ENCODE data around the gene SLCO1A2.

SLCO1A2 gene

GRCh38 chr12:21324551-21324950 lies 10.2 kb downstream of the SLCO1A2 start:
- no peak for DNase-seq

- DNase-seq = no peak
These were observed 11.0 kb downstream of the SLCO1A2 start for GRCh38 chr12:21323736-21324135.

DNA sequence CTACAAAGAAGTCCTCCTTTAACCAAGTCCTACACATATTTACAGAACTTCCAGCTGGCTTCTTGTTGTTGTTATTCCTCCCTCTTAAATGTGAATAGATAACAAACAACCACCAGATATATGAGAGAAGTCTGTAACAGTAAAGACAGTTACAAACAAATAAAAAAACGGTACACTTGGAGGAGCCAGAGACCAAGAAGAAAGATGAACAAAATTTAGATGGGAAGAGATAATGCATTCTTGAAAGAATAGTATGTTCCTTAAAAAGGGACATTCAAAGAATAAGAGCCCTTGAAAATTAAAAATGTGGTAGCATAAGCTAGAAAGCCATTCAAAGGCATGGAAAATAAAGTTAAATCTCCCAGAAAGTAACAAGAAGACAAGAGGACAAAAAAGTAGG lies 25.9 kb downstream of the SLCO1A2 start:
- no peak for DNase-seq

- no peak for DNase-seq
These were observed 29.1 kb downstream of the SLCO1A2 start for GRCh38 chr12:21305661-21306060.

DNA sequence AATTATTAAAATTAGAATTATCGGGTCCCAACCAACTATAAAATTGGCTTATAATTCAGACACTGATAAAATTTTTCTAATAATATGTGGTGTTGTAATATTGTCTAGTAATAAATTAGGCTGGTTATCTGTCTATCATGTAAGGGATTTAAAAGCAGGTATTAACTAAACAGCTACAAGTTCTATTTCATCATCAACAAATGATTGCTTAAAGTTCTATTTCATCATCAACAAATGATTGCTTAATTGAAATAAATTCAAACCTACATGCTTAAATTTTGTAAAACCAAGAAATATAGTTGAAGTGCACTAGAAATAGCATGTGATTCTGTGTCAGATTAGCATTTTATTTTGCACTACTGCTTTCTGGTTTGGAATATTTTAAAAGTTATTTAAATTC lies 34.1 kb downstream of the SLCO1A2 start:
- DNase-seq = no peak

DNA sequence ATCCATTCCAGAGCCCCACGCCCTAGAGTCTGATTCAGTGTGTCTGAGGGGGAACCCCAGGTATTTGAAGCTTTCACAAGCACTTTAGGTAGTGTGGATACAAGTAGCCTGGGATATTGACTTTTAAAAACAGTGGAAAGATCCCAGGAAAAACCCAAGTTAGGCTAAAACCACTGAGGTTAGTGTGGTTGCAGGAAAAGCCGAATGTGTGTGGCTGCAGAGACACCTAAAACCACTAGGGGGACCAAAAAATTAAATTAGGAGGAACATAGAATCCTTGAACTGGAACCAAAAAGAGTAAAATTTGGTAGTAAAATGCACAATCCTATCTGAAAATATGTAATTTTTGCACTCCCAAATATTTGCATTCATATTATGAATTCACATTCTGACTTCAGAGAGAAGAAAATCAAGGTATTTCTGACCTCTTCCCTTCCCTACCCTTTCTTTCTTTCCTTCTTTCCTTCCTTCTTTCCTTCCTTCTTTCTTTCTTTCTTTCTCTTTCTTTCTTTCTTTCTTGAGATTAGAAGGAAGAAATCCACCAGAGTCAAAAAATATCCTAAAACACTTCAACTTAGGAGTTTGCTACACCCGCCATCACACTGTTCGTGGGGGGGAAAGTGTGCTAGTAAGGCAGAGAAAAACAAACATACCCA lies 37.8 kb downstream of the SLCO1A2 start:
- peak; percentile 27 for DNase-seq

GRCh38 chr12:21296348-21296747 lies 38.4 kb downstream of the SLCO1A2 start:
- DNase-seq = no peak

- no peak for DNase-seq
These were observed 40.5 kb downstream of the SLCO1A2 start for GRCh38 chr12:21294176-21294575.

GRCh38 chr12:21292111-21292510 lies 42.6 kb downstream of the SLCO1A2 start:
- no peak for DNase-seq

GRCh38 chr12:21289698-21290097 lies 45.0 kb downstream of the SLCO1A2 start:
- no peak for DNase-seq

- DNase-seq = no peak
These were observed 57.9 kb downstream of the SLCO1A2 start for GRCh38 chr12:21276826-21277225.

GRCh38 chr12:21265932-21266331 lies 68.8 kb downstream of the SLCO1A2 start:
- no peak for DNase-seq

DNA sequence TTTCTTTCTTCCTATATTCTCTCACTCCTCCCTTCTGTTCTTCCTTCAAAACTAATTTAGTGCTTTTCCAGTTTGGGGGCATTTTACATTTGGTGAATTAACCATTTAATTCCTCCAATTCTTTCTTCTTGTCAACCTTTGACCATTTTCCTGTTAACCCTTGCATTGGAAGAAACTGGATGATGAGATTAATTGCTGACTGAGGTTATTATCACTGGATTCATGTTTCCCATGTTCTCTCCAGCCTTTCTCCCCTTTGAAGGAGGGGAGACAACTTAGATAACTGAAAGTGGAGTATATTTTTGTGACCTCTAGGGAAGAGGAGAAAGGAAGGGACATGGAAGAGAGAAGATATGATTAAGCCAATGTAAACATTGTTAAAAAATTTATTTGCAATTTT lies 70.5 kb downstream of the SLCO1A2 start:
- DNase-seq = no peak

GRCh38 chr12:21257172-21257571 lies 77.5 kb downstream of the SLCO1A2 start:
- DNase-seq = no peak

DNA sequence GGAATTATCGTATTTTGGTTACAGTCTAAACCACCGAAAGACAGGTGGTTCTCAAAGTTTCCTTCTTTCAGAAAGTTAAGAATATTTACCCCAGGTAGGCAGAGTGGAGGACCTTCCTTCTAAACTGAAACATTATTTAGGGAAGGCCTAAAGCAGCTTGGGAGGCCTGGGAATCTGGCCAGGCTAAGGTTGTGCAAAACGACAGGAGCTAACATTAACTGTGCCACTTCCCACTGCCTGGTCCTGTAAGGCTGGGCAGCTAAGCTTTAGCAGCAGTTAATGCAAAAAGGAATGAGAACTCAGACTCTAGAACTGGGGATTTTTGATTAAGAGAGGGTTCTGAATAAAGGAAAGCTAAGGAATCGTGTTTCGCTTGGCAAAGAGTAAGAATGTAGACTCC lies 82.6 kb downstream of the SLCO1A2 start:
- no peak for DNase-seq

- peak; percentile 28 for DNase-seq
These were observed 86.0 kb downstream of the SLCO1A2 start for GRCh38 chr12:21248679-21249078.

- DNase-seq = no peak
These were observed 94.9 kb downstream of the SLCO1A2 start for GRCh38 chr12:21239866-21240265.

DNA sequence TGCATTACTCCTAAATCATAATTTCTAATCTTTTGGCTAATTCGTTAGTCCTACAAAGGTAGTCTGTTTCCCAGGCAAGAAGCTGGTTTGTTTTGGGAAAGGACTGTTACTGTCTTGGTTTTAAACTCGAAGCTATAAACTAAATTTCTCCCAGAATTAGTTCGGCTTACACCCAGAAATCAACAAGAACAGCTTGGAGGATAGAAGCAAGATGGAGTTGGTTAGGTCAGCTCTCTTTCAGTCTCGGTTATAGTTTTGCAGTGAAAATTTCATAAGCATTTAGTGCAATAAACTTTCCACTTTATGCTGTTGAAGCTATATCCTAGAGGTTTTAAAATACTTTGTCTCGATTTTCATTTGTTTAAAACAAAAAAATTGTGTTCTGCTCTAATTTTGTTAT lies 100.3 kb downstream of the SLCO1A2 start:
- DNase-seq = no peak

DNA sequence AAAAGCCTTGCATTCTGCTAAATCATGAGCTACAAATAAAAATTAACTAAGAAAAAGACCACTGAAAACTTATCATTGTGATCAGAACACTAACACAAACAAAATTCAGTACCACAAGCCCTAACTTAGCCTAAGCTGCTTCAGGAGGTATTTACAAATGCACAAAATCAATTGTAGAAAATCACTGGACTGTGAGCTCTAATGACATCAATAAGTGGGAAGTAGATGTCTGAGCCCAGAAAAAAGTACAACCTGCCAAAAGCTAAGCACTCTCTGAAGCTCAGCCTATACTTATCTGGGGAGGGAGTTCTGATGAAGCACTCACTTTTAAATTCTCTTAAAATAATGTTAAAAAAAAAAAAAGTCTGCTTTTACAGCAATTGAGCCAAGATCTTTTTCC lies 110.8 kb downstream of the SLCO1A2 start:
- DNase-seq = no peak

DNA sequence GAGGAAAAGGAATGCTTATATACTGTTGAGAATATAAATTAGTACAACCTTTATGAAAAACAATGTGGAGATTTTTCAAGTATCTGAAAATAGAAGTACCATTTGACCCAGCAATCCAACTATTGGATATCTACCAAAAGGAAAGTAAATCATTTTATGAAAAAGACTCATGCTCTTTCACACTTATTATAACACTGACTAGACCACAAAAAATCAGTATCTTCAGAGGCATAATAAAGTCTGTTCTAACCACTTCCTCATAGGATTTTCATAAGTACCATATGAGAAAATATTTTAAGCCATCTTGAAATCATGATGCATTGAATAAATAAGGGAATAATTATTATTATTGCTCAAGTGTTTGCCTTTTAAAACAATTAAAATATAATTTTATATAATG lies 112.9 kb downstream of the SLCO1A2 start:
- DNase-seq = no peak

DNA sequence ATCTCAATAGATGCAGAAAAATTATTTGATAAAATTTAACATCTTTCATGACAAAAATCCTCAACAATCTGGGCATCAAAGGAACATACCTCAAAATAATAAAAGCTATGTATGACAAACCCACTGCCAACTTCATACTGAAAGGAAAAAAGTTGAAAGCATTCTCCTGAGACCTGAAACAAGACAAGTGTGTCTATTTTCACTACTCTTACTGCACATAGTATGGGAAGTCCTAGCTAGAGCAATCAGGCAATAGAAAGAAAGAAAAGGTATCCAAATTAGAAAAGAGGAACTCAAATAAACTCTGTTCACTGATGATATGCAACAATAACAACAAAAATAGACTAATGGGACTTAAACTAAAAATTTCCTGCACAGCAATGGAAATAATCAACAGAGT lies 113.6 kb downstream of the SLCO1A2 start:
- DNase-seq = no peak

DNA sequence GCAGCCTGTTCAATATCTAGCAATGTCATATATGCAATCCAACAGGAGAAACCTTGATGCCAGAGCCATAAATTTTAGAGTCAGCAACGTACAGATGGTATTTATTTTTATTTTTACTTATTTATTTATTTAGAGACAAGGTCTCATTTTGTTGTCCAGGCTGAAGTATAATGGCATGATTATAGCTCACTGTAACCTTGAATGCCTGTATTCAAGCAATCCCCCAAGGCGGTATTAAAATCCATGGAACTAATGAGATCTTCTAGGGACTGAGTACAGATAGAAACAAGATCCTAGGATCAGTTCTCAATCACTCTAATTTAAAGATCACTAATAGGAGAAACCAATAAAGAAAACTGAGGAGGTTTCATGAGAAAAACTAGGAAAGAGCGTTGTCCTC lies 114.5 kb downstream of the SLCO1A2 start:
- no peak for DNase-seq

DNA sequence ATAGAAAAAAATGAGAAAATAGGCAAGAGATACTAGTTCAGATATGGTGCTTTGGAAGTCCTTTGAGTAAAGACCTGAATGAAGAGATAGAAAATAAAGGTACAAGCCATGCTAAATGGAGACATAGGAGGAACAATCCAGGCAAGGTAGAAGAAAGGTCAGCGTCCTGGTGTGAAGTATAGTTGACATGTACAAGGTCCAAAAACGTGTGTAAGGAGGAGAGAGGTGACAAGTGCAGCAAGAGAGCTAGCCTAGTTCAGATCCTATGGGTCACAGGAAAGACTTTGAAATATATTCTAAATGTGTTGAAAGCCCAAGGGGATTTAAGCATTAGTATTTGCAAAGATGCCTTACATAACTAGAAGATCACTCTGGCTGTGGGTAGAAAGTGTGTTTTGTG lies 115.5 kb downstream of the SLCO1A2 start:
- DNase-seq = no peak

Measured in NCI-H2171 (cell line).